ENCODE measurements around the gene ATP2A3.

DNA sequence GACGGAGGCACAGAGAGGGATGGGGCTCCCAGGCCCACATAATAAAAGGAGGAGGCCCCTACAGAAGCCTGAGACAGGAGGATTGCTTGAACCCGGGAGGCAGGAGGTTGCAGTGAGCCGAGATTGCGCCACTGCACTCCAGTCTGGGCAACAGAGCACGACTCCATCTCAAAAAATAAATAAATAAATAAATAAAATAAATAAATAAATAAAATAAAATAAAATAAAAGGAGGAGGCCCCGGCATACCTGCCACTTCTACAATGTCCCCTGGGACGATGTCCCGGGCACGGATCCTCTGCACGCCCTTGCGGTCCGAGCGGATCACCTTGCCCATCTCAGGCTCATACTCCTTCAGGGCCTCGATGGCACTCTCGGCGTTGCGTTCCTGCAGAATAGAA is 13.2 kb downstream of the ATP2A3 start:
- TF ChIP-seq POLR2AphosphoS5 (IDR thresholded peaks at IDR 0.05; ENCODE audit: borderline replicate concordance, low read depth, low read length) (no peak), EZH2 (IDR thresholded peaks at IDR 0.05) (no peak)
